Ishikawa (cell line): ENCODE measurements around the gene PPP1R9B.

Experiments
- CEBPB ChIP-seq: IDR thresholded peaks from 2 replicates; pipeline ENCODE4 v1.6.1; 2012
- CREB1 ChIP-seq: IDR thresholded peaks from 2 replicates; pipeline ENCODE4 v1.6.1; 2012; ENCODE audit warnings: low read depth
- EGR1 ChIP-seq: IDR thresholded peaks from 2 replicates; pipeline ENCODE4 v1.6.1; 2012
- EP300 ChIP-seq: IDR thresholded peaks from 2 replicates; pipeline ENCODE4 v1.6.1; 2012; ENCODE audit warnings: borderline replicate concordance
- FOXM1 ChIP-seq: IDR thresholded peaks from 2 replicates; pipeline ENCODE4 v1.6.1; 2012; ENCODE audit warnings: low read depth, borderline replicate concordance
- NFIC ChIP-seq: IDR thresholded peaks from 2 replicates; pipeline ENCODE4 v1.6.1; 2012
- RAD21 ChIP-seq: IDR thresholded peaks from 2 replicates; pipeline ENCODE4 v1.6.1; 2012; ENCODE audit warnings: low read depth
- TAF1 ChIP-seq: IDR thresholded peaks from 2 replicates; pipeline ENCODE4 v1.6.1; 2012; ENCODE audit warnings: low read depth, mild to moderate bottlenecking
- TCF12 ChIP-seq: IDR thresholded peaks from 2 replicates; pipeline ENCODE4 v1.6.1; 2012; ENCODE audit warnings: low read depth
- TEAD4 ChIP-seq: IDR thresholded peaks from 2 replicates; pipeline ENCODE4 v1.6.1; 2012
- YY1 ChIP-seq: IDR thresholded peaks from 2 replicates; pipeline ENCODE4 v1.6.1; 2012; ENCODE audit warnings: low read depth
- ZBTB7A ChIP-seq: IDR thresholded peaks from 2 replicates; pipeline ENCODE4 v1.6.1; 2012; ENCODE audit warnings: low read depth
- TF ChIP-seq, protein P1 (sequence below): IDR thresholded peaks from 2 replicates; pipeline ENCODE4 v1.6.1; 2012
- TF ChIP-seq, protein P2 (sequence below): IDR thresholded peaks from 2 replicates; pipeline ENCODE4 v1.6.1; 2012
- TF ChIP-seq, protein P3 (sequence below): IDR thresholded peaks from 2 replicates; pipeline ENCODE4 v1.6.1; 2012; ENCODE audit warnings: low read depth, mild to moderate bottlenecking

PPP1R9B gene

DNA sequence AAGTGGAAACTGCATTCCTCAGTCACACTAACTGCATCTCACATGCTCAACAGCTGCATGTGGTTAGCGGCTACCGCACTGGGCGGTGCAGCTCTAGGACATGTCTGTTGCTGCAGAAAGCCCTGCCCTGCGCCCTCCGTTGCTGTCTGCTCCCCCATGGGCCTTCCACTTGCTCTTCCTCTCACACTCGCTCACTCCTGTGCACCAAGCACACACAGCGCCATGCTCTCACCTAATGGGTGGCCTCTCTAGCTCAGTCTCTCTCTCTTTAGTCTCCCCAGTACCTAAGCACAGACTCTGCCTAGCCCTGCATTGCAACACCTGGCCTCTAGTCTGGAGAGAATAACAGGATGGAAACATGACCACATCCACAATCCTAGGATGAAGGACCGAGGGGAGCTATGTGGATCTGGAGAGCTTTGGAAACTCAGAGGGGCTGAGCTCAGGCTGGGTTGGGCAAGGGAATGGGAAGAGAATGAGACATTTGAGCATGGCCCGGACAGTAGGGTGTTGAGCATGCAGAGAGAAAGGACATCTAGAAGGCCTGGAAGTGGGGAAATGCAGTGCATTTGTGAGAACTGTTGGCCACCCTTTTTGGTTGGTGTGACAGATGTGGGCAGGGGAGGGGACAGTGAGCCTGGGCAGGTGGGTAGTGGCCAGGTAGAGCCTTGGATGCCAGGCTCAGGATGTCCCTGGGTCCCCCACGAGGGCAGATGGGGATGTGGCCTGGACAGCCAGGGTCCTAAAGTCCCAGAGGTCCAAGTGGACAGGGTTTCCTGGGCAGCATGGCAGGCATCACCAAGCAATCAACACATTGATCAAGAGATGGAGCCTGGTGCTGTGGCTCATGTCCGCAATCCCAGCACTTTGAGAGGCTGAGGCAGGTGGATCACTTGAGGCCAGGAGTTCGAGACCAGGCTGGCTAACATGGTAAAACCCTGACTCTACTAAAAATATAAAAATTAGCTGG is 31.4 kb upstream of the PPP1R9B start:
- TF ChIP-seq, protein P1, sequence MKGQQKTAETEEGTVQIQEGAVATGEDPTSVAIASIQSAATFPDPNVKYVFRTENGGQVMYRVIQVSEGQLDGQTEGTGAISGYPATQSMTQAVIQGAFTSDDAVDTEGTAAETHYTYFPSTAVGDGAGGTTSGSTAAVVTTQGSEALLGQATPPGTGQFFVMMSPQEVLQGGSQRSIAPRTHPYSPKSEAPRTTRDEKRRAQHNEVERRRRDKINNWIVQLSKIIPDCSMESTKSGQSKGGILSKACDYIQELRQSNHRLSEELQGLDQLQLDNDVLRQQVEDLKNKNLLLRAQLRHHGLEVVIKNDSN = no peak
- TF ChIP-seq TEAD4 = no peak
- no peak for TF ChIP-seq NFIC
- no peak for TF ChIP-seq EGR1
- TF ChIP-seq EP300 = no peak
- no peak for TF ChIP-seq CREB1

DNA sequence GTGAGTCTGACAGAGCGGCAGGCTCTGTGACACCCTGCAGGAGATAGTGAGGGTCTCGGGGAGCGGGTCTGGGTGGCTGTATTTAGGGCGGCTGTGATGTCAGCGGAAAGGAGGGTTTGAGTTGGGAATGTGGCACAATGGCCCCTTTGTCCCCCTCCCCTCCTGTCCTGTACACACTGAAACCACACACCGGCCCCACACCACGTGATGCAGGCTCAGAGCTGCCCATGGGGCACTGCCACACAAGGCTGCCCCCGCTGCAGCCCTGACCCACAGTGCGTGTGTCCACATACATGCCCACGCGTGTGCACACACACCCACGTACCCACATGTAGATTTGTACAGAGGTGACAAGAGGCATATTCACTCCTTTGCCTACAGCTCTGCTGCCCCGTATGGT is 30.7 kb upstream of the PPP1R9B start:
- TF ChIP-seq, protein P2, sequence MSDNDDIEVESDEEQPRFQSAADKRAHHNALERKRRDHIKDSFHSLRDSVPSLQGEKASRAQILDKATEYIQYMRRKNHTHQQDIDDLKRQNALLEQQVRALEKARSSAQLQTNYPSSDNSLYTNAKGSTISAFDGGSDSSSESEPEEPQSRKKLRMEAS = no peak
- TF ChIP-seq TAF1 = no peak
- TF ChIP-seq EP300 = no peak
- TF ChIP-seq, protein P1 = no peak
- TF ChIP-seq, protein P3, sequence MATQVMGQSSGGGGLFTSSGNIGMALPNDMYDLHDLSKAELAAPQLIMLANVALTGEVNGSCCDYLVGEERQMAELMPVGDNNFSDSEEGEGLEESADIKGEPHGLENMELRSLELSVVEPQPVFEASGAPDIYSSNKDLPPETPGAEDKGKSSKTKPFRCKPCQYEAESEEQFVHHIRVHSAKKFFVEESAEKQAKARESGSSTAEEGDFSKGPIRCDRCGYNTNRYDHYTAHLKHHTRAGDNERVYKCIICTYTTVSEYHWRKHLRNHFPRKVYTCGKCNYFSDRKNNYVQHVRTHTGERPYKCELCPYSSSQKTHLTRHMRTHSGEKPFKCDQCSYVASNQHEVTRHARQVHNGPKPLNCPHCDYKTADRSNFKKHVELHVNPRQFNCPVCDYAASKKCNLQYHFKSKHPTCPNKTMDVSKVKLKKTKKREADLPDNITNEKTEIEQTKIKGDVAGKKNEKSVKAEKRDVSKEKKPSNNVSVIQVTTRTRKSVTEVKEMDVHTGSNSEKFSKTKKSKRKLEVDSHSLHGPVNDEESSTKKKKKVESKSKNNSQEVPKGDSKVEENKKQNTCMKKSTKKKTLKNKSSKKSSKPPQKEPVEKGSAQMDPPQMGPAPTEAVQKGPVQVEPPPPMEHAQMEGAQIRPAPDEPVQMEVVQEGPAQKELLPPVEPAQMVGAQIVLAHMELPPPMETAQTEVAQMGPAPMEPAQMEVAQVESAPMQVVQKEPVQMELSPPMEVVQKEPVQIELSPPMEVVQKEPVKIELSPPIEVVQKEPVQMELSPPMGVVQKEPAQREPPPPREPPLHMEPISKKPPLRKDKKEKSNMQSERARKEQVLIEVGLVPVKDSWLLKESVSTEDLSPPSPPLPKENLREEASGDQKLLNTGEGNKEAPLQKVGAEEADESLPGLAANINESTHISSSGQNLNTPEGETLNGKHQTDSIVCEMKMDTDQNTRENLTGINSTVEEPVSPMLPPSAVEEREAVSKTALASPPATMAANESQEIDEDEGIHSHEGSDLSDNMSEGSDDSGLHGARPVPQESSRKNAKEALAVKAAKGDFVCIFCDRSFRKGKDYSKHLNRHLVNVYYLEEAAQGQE = no peak
- no peak for TF ChIP-seq CEBPB
- TF ChIP-seq ZBTB7A = no peak
- TF ChIP-seq EGR1 = no peak
- TF ChIP-seq YY1 = no peak
- no peak for TF ChIP-seq FOXM1
- no peak for TF ChIP-seq TCF12
- TF ChIP-seq TEAD4 = no peak

DNA sequence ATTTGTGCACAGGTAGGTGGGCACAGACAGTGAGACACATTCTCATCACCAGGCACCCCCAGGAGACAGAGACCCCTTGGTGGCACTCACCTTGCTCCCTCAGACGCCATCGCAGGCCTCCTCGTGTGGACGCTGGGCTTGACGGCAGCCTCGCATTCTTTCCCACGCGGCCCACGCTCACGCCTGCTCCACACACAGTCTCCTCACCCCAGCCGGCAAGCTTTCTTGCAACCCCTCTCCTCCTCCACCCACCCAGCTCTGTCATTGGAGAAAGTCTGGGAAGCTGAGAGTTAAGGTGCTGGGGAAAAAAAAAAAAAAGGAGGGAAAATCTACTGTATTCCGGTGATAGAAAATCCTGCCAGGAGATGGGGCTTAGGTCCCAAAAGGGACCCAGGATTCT is 30.1 kb upstream of the PPP1R9B start:
- no peak for TF ChIP-seq FOXM1

DNA sequence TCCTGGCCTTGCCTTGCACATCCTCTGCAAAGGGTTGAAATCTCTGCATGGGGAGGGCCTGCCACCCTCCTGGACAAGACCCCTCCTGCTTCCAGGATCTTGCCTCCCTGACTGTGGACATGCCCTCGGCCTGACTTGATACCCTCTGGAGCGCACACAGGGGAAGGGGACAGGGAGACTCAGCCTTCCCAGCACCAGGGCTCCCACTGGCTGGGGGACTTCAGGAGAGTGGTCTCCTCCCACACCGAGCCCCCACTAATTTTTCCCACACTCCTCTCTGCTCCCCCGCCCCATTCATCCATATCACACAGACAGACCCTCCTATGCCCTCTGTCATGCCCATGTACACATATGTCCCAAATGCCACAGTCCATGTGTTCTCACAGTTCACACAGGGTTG is 29.6 kb upstream of the PPP1R9B start:
- TF ChIP-seq TEAD4 = no peak
- TF ChIP-seq, protein P2 = no peak
- no peak for TF ChIP-seq CREB1
- TF ChIP-seq CEBPB = no peak
- TF ChIP-seq, protein P1 = no peak
- TF ChIP-seq EP300 = no peak
- TF ChIP-seq, protein P3 = no peak
- TF ChIP-seq ZBTB7A = no peak
- no peak for TF ChIP-seq TCF12

DNA sequence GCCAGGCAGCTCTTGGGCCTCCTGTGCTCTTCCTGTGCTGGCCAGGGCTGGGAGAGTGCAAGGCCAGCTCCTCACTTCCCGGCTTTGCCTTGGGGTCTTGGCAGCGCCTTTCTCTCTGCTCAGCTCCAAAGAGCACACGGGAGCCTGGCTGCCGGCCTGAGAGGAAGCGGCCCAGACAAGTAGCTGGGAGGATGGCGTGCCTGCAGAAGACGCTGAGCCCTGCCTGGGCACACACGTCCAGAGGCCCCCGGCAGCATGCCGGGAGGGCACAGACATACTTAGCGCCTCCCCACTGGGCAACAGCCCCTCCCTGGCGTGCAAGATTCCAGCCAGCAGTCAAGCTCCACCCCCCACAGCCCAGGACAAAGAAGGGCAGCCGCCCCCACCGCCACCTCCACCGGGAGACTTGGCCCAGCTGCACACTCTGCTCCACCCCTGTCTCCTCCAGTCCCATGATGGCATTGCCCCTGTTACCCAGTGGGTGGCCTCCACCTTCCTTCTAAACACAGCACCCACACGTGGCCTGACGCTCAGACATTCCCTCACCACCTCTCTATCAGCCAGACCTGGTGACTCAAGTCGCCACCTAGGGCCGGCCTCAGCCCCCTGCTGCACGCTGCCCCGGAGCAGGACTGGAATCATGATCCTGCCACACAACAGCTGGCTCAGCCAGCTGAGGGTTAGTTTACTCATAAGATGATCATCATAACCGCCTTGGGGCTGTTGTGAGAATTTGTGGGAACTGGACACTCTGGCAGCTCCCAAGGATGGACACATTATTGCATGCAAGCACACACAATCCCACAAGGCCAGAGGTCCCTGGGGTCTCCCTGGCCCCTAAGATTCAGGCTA is 27.7 kb upstream of the PPP1R9B start:
- TF ChIP-seq EGR1 (peak; percentile 94), ZBTB7A (0 out of 2 replicates have a peak, but pooled peaks have one; percentile 30), CEBPB (no peak), CREB1 (peak; percentile 39; the same call in 1 of the 2 replicates), NFIC (peak; percentile 91), EP300 (peak; percentile 97), YY1 (peak; percentile 62; the same call in 1 of the 2 replicates), RAD21 (peak; percentile 57), FOXM1 (peak; percentile 94), TAF1 (no peak), TEAD4 (peak; percentile 91), TCF12 (peak; percentile 99)
- TF ChIP-seq, protein P2 = peak; percentile 95
- TF ChIP-seq, protein P1 = peak; percentile 89
- TF ChIP-seq, protein P3 = 0 out of 2 replicates have a peak, but pooled peaks have one; percentile 7
